Transverse colon (tissue), 4 donors: Measurements from ENCODE around the gene ALOX5AP.

Experiments
- CTCF ChIP-seq, 5 experiments: fragments of 200-600 bp in 3 of 5; fragments of 450-650 bp in 2 of 5; sonication (generic) in 3 of 5; IDR thresholded peaks; 1 replicate in 2 of 5; 2 replicates in 3 of 5; pipeline ENCODE4 v1.5.1; 2016 to 2017; ENCODE audit warnings: antibody characterized with exemption in 5 of 5, inconsistent platforms in 3 of 5, mild to moderate bottlenecking in 2 of 5, moderate library complexity in 1 of 5
- POLR2A ChIP-seq: fragments of 450-650 bp; IDR thresholded peaks from one replicate; pipeline ENCODE4 v1.6.1; 2016; ENCODE audit warnings: antibody characterized with exemption, mild to moderate bottlenecking, moderate library complexity
- POLR2AphosphoS5 ChIP-seq, 3 donors: sonication (generic); formaldehyde crosslinking; IDR thresholded peaks; one replicate each; pipeline ENCODE4 v1.6.1; 2016; ENCODE audit warnings: antibody characterized with exemption in 3 of 3

DNA sequence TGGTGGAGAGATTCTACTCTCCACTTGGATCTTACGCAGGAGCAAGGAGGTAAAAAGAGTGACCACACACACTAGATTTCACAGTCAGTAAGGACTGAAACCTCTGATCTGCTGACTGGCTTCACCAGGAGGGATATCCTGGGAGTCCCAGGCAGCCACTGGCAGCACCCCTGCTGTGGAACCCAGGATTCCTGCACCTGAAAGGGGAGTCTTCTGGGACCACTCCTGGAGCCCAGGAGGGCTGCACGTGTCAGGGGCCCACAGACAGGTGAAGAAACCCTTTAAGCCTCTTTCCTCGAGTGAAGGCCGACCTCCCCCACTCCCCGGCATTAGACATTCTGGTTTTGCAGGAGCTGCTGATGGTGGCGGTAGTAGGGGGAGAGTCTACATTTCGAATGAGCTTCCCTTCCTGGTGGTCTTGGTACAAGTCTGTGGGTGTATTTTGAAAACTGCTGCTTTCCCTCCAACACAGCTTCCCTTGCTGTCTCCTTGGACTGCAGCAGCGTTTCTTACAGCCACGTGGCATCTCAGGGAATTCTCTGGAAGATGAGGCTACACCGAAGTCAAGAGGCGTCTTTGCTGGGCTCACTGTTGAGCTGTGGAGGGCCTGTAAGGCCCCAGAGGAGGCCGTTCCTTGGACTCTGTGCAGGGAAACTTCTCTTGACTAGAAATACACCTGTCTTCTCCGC, 62.6 kb downstream of the ALOX5AP start:
- TF ChIP-seq CTCF (IDR thresholded peaks at IDR 0.05) (no peak), POLR2AphosphoS5 (IDR thresholded peaks at IDR 0.05) (no peak), POLR2A (no peak)
